Epithelial cell of esophagus (primary cell): ENCODE measurements around the gene LRRC26.

Experiments used
- DNase-seq: peaks from one replicate; pipeline ENCODE4 v3.0.0; 2010; ENCODE audit warnings: low read depth
- H3K4me3 ChIP-seq: 2 replicates; pipeline ENCODE4 v1.5.1; 2011; ENCODE audit warnings: mild to moderate bottlenecking, low read length, control low read depth
- CTCF ChIP-seq: IDR thresholded peaks from 2 replicates; pipeline ENCODE4 v1.5.1; 2011; ENCODE audit warnings: low read depth, mild to moderate bottlenecking, low read length, control low read depth, inconsistent platforms; ENCODE audit not compliant: insufficient read depth; ENCODE audit errors: missing control alignments

Gene LRRC26

GRCh38 chr9:137192448-137192780 lies 22.6 kb upstream of the LRRC26 start:
- no peak for DNase-seq
- H3K4me3 ChIP-seq, result no peak overlapping the region
- no peak for TF ChIP-seq CTCF

GRCh38 chr9:137191691-137192447 lies 22.0 kb upstream of the LRRC26 start:
- DNase-seq, result no peak
- TF ChIP-seq CTCF, result no peak
- no peak overlapping the region for H3K4me3 ChIP-seq

GRCh38 chr9:137191245-137191644 lies 21.4 kb upstream of the LRRC26 start:
- no peak overlapping the region for H3K4me3 ChIP-seq
- TF ChIP-seq CTCF, result no peak

GRCh38 chr9:137190315-137190856 lies 20.5 kb upstream of the LRRC26 start:
- H3K4me3 ChIP-seq, result no peak overlapping the region
- peak; percentile 27 for DNase-seq
- TF ChIP-seq CTCF, result peak; percentile 41

More at GRCh38 chr9:137191245-137191644, 21.4 kb upstream of the LRRC26 start:
- no peak for DNase-seq

- no peak for TF ChIP-seq CTCF
- peak overlapping the region; percentile 94 for H3K4me3 ChIP-seq
- DNase-seq, result no peak
Measured at GRCh38 chr9:137189297-137190295, 19.7 kb upstream of the LRRC26 start.

- H3K4me3 ChIP-seq, result peak within 1 kb of the TSS; percentile 94
- TF ChIP-seq CTCF, result peak; percentile 57
- DNase-seq, result peak; percentile 93
Measured at GRCh38 chr9:137188490-137189296, 18.8 kb upstream of the LRRC26 start, which contains the start of the genes ANAPC2 and SSNA1. Gene ANAPC2 (minus strand): TSS chr9:137188560. CDS start chr9:137188532, 28 bp downstream. Gene SSNA1 (plus strand): TSS chr9:137188676. CDS start chr9:137188727, 51 bp downstream.
